Right ventricle myocardium inferior (tissue), 1 donor: ENCODE results near the gene KCNF1. TPM values are rescaled to one million over a fixed set of nuclear protein-coding genes. Genes with fewer than 3 reads are reported as not detected.

ENCODE experiments used
- ATAC-seq: fragments of 200-7000 bp; cut with Tn5 transposase; one replicate; pipeline ENCODE4 v1.9.1; 2020; ENCODE audit warnings: mild to moderate bottlenecking, moderate library complexity
- DNase-seq: peaks from one replicate; pipeline ENCODE4 v3.0.0; 2021; ENCODE audit errors: missing footprints
- intact Hi-C: fragments of 100-400 bp; cut with DNase I; formaldehyde crosslinking; loops from one replicate; pipeline ENCODE4 v1.11.0; 2022
- total RNA-seq: library from RNA; stranded (reverse); fragmentation: NEBNext Ultra II Directional; extraction: Animal tissue kit (Norgen Biotek cat#: 25700); gene quantifications from one replicate; pipeline ENCODE4 v1.2.1, GENCODE V29; 2021
- donor health status: DM: no; HTN: yes; CAD: no; lungs with severe emphysema.

The KCNF1 gene
- total RNA-seq, 1 donor from 2014 or later: 0.24 TPM

DNA sequence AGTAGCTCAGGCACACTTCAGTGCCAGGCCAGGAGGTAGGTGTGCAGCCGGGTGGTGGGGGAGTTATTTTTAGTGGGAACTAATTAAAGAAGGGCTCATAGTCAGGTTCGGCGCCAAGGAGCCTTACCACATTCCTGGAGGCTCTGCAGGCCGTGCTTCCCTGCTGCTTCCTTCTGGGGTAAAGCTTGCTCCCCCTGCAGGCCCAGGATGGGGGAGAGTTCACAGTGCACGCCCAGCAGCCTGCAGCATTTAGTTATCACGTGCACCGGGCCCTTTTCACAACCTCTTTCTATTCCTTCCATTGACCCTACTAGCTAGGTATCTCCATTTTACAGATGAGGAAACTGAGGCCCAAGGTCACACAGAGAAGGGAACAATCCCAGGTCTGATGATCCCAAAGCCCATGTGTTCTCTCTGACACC lies 2.5 kb downstream of the KCNF1 start:
- intact Hi-C loops: loop anchor here (5.0 kb wide), 1 partner anchor 82 kb away; no protein-coding TSS in a partner anchor
- ATAC-seq (no peak), DNase-seq (no peak)

DNA sequence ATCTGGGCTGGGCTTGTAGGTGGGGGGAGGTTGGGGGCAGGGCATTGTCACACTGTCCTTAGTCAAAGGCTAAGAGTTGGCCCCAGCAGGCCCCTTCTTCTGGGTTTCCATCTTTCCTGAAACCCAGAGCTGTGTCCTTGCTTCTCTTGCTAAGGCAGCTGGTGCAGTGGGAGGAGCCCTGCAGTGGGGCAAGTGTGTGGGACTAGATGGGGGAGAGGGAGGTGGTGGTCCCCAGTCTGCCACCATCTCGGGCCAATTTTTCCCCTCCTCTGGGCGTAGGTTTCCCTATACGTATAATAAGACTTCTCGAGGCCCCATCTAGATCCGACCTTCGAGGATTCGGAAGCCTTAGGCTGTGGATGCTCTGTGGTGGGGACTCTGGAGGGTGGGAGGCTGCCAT lies 3.5 kb downstream of the KCNF1 start:
- intact Hi-C loops: no loop called here
- DNase-seq (no peak), ATAC-seq (no peak)

DNA sequence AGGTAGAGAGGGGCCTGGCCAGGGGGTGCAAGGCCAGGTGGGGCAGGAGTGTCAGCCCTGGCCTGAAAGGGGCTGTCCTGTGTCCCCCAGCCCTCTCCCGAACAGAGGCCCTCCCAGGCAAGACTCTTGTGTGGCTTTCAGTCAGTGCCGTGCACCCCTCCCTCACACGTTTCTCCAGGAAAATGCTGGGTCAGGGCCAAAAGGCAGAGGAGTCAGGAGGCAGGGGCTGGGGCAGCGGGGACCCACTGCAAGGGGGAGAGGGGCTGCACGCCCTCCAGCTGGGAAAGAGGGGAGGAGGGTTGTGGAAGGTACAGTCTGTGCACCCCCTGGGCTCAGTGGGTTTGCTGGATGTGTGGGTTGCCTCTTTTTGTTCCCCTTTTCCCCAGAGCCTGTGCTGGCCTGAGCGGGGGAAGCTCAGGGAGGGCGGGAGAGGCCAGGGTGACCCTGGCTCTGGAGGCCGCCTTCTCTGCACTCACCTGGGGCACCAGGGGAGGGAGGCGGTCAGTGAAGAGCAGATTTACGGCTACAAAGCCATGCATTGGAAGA lies 4.1 kb downstream of the KCNF1 start:
- ATAC-seq (no peak), DNase-seq (no peak)
- intact Hi-C loops: no loop called here

DNA sequence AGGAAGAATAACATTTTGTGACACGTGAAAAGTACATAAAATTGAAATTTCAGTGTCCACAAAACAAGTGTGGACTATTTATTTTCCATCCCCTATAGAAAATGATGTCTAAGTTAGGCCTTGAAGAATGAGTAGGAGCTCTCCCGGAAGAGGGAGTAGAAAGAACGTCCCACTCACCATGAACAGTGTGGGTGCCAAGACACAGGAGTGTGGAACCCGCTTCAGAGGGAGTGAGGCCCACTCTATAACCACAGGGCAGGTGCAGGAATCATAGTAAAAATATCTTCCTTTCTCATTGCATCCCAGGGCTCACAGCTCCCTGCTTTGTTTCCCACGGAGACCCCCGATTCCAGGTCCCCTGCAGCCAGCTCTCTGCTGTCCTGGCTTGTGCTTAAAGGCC lies 5.2 kb downstream of the KCNF1 start:
- intact Hi-C loops: no loop called here
- no peak for ATAC-seq

GRCh38 chr2:10917927-10918326 lies 6.2 kb downstream of the KCNF1 start:
- ATAC-seq (no peak), DNase-seq (no peak)
- intact Hi-C loops: no loop called here

More for the DNA sequence above, 5.2 kb downstream of the KCNF1 start:
- no peak for DNase-seq

DNA sequence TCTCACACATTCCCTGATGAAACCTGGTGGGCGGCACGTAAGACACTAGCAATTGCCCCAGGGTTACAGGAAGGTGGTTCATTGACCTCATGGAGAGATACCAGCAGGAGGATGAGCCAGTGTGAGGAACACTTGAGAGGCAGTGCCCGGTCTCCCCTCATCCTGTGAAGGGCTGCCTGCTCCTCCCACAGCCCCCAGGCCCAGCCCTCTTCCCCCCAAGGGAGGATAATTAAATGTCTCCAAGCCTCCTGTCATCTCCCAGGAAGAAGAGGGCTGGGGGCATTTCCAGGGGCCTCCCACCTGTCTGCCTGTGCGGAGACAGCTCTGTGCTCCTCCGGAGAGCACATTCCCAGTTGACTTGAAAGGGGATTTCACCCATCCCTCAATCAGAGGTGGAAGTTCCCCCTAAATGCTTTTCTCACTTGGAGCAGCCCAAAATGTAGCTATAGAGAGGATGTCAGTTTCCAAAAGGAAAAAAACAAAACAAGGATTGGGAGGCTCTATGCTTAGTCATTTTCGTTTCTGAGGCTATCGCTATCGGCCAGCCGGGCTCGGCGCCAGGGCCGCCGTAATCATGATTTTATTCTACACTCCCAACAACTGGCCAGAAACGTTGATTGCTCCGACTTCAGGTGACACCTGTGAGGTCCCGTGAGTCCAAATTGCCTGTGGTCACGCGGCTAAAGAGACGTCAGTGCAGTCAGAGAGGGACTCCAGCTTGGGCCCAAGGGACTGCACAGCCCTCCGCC lies 7.1 kb downstream of the KCNF1 start:
- intact Hi-C loops: no loop called here
- ATAC-seq (peak; percentile 41), DNase-seq (no peak)

DNA sequence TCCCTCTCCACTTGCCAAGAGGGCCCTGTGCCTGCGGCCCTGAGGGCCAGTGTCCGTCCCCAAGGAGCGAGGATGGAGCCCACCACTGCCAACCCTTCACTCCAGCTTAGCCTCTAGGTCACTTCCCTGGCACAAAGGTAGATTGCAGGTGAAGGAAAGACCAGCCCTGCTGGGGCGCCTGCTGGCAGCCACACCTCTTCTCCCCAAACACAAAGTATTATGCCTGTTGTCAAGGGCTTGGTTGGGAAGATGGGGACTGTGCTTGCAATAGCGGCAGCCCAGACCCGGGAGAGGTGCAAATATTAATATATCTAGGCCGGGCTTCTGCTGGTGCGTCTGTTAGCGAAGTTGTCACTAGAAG lies 7.7 kb downstream of the KCNF1 start:
- intact Hi-C loops: no loop called here
- DNase-seq: no peak
- ATAC-seq: no peak

GRCh38 chr2:10919771-10920621 lies 8.3 kb downstream of the KCNF1 start:
- intact Hi-C loops: no loop called here
- DNase-seq: no peak
- no peak for ATAC-seq

- no peak for ATAC-seq
- no peak for DNase-seq
- intact Hi-C loops: no loop called here
These were observed 9.1 kb downstream of the KCNF1 start for GRCh38 chr2:10920764-10921388.

GRCh38 chr2:10921525-10921924 lies 9.8 kb downstream of the KCNF1 start:
- intact Hi-C loops: no loop called here
- DNase-seq (no peak), ATAC-seq (no peak)

DNA sequence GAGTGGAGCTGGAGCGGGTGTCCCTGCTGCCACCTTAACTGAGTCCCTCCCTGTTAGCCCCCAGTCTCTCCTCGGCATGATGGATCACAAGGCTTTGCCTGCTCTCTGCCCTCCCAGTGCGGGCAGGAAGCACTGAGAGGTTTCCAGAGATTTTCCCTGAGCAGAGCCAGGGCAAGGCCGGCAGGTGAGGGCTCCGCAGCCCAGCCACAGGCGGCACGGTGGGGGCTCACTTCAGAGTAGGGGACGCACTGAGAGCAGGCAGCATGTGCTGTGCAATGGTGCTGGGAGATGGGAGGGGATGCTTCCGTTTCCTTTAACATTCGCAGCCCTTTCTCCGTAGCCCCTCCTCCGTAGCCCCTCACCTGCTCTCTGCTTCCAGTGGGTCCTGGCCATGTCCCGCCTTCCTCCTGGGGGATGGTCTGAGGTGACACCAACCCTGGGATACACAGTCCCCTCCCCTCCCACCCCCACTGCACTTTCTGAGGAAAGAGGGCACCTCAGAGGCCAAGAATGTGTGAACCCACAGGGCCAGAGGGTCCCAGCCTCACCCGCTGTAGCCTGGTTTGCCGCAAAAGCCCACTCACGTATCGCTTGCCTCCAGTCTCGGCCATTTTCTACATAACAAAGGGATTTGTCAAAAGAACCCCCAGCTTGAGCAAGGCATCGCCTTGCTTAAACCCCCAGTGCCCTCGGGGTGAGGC lies 10.7 kb downstream of the KCNF1 start:
- DNase-seq (no peak), ATAC-seq (no peak)
- intact Hi-C loops: no loop called here

- intact Hi-C loops: no loop called here
- ATAC-seq (no peak), DNase-seq (no peak)
These were observed 11.3 kb downstream of the KCNF1 start for GRCh38 chr2:10923008-10923375.

GRCh38 chr2:10923965-10924364 lies 12.2 kb downstream of the KCNF1 start:
- DNase-seq (no peak), ATAC-seq (no peak)
- intact Hi-C loops: no loop called here

- no peak for DNase-seq
- ATAC-seq: no peak
- intact Hi-C loops: no loop called here
These were observed 12.7 kb downstream of the KCNF1 start for GRCh38 chr2:10924441-10924840.

DNA sequence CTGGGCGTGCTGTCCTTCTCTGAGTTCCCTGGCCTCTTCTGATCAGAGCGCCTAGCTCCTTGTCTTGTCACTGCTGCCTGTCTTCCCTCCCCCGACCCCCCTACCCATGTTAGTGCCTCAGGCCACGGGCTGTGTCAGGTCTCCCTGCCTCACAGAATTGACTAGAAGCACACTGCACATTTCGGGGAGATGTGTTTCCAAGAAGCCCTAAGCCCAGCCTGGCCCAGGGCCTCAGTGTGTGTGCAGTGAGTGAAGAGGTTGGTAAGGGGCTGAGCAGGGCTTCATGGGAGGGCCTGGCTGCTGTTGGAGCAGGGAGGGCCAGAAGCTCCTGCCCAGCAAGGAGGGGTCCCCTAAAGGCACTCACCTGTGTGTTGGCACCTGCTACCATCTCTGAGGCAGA lies 13.1 kb downstream of the KCNF1 start:
- DNase-seq (no peak), ATAC-seq (no peak)
- intact Hi-C loops: no loop called here

DNA sequence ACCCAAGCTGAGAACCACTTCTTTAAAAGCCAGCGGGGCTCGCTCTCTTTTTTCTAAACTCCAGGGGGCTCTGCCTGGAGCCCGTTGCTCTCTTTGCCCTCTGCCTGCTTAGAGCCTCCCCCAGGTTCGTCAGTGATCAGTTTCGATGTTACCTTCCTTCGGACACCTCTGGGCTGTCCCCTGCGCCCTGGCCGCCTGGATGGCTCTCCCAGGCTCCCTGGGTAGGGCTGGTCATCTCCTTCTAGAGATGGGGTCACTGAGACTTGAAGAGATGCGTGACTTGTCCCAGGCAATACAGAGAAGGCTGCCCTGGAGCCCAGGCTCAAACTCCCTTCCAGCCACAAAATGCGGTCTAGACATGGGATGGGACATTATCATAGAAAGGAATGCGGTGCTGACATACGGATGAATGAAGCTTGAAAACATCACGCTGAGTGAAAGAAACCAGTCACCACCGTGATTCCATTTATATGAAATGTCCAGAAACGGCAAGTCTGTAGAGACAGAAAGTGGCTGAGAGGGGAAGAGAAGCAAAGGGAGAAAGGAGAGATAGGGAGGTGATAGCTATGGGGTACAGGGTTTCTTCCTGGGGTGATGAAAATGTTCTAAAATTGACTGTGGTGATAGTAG lies 14.6 kb downstream of the KCNF1 start:
- ATAC-seq (no peak), DNase-seq (no peak)
- intact Hi-C loops: no loop called here

DNA sequence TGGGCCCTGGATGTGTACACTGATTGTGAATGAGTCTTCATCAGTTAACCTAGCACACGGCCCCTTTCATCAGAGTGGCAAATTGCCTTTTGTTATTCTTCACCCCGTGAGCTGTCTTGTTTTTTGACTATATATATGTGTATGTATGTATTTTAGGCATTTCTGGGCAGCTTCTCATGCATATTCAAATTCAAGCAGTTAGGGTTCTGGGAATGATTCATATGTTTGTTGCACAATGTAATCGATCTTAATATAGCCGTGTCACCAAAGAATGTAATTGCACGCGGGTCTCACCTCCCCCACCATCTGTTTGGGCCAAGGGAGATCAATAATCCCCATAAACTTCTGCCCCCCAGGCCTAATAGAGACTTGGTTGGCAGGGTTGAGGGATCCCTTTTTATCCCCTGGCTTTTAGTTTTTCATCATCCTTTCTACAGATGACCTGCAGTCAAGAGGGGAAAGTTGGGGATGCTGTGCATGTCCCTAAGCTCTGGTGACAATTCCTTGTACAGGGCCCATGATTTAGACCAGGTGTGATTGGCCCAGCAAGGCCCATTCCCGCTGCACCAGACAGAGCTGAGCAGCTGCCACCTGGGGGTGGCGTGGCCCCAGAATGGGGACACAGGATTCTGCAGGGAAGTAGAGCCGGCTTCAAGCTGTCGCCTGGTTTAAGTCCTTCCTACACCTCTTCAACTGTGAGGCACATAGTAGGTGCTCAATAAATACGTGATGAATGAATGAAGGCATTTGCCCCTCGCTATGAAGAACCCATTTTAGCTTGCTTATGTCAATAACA lies 19.2 kb downstream of the KCNF1 start:
- ATAC-seq (no peak), DNase-seq (no peak)
- intact Hi-C loops: no loop called here

DNA sequence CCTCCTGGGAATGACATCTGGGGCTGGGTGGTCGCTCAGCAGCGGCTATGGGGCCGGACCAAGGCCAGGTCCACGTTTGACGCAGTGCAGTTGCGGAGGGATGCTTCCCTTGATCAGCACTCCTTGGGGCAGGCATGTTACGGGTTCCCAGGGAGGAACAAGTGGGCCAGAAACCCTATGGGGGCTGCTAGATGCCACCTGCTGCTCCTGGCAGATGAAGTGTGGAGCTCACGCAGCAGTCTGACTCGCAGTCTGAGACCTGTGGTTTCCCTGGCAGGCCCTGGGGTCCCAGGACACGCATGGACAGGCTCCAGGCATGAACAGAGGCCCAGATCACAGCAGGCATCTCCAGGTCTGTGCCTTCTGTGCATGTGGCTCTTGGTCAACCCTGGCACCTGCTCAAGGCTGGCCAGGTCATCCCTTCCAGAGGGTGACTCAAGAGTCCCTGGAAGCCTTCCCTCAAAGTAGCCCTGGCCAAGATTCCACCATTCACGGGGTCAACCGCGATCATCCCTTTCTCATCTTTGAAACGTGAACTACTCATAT lies 20.0 kb downstream of the KCNF1 start:
- ATAC-seq (no peak), DNase-seq (no peak)
- intact Hi-C loops: no loop called here
